ENCODE measurements around the gene RPP25L. TPM values are rescaled to one million over a fixed set of nuclear protein-coding genes. Genes with fewer than 3 reads are reported as not detected.

Gene RPP25L
- total RNA-seq, 1 experiment from 2014 or later, result 17.2 TPM

DNA sequence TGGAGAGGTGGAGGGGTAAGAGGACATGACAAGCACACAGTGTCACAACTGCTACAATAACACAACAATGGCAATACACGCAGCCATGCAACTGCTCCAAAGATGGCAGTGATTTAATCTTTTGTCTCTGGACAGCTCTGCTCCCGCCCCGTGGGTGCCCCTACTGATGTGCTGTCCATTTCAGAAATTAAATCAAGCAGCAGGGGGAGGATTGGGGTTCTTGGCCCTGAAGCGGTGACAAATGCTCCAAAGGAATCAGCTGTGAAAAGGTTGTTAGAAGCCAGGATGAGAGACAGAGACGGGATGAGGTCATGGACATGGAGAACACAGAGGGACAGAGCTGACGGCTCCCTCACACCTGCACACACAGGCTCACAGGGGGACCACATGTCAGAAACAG lies 44.9 kb downstream of the RPP25L start:
- Histone ChIP-seq H3K4me1 (ENCODE audit: insufficient read depth, low read length) (no peaks in the 10 kb centered on the region; the same call in 1 of the 2 replicates), H3K4me2 (ENCODE audit: insufficient read depth, insufficient read length, low read length) (no peak overlapping the region), H3K27ac (ENCODE audit: insufficient read length, low read depth, low read length) (no peak overlapping the region), H3T11ph (ENCODE audit: low read length) (no peak overlapping the region), H4K91ac (ENCODE audit: insufficient read length, low read depth, low read length) (no peak overlapping the region), H4K8ac (replicated peaks; ENCODE audit: insufficient read length, low read depth, low read length) (no peak overlapping the region), H3K23me2 (ENCODE audit: insufficient read length, low read depth, low read length, poor library complexity, severe bottlenecking) (no peaks in the 10 kb centered on the region), H3K27me3 (ENCODE audit: insufficient read depth, low read length) (no peaks in the 10 kb centered on the region), H3K14ac (ENCODE audit: insufficient read depth, low read length) (no peak overlapping the region), H3K18ac (ENCODE audit: insufficient read length, low read depth, low read length) (no peak overlapping the region), H2BK120ac (ENCODE audit: low read depth, low read length, poor library complexity, severe bottlenecking) (no peak overlapping the region), H3K4ac (ENCODE audit: low read depth, low read length) (no peak overlapping the region), H3K9ac (ENCODE audit: extremely low read depth, insufficient read length, low read length) (no peak overlapping the region), H3K79me1 (ENCODE audit: insufficient read depth, low read depth, low read length, poor library complexity, severe bottlenecking) (no peaks in the 10 kb centered on the region), H2BK20ac (ENCODE audit: low read depth, low read length, poor library complexity, severe bottlenecking) (no peak overlapping the region), H3K23ac (ENCODE audit: insufficient read length, low read depth, low read length) (no peak overlapping the region), H2BK5ac (ENCODE audit: insufficient read length, low read length) (no peak overlapping the region), H2AFZ (ENCODE audit: low read length) (no peak overlapping the region), H3K56ac (ENCODE audit: insufficient read length, low read depth, low read length) (no peak overlapping the region), H2BK15ac (ENCODE audit: low read depth, low read length) (no peak overlapping the region), H2AK5ac (ENCODE audit: insufficient read length, low read length) (no peak overlapping the region), H2BK12ac (ENCODE audit: insufficient read length, low read depth, low read length) (no peak overlapping the region), H4K20me1 (ENCODE audit: control insufficient read depth, insufficient read depth, insufficient read length) (peaks cover 4% of the 10 kb centered on the region), H3K79me2 (ENCODE audit: insufficient read depth, low read length) (no peaks in the 10 kb centered on the region), H3K9me3 (ENCODE audit: control insufficient read depth, low read depth, low read length) (no peaks in the 10 kb centered on the region), H4K5ac (ENCODE audit: insufficient read length, low read depth, low read length) (no peak overlapping the region)
- no peak overlapping the region; a peak in 1 of 7 replicates for H3K27ac Mint-ChIP-seq
- peaks cover 17 to 35% of the 10 kb centered on the region in 2 experiments for H3K4me1 Mint-ChIP-seq
- no peaks in the 10 kb centered on the region for H3K36me3 Mint-ChIP-seq (ENCODE audit: insufficient read depth in 1 of 3, low read depth in 3 of 3)
- 0 out of 5 replicates have a peak, but pooled peaks cover 0 to 2% of the 10 kb centered on the region in 2 experiments for H3K9me3 Mint-ChIP-seq
- TF ChIP-seq, protein P1, sequence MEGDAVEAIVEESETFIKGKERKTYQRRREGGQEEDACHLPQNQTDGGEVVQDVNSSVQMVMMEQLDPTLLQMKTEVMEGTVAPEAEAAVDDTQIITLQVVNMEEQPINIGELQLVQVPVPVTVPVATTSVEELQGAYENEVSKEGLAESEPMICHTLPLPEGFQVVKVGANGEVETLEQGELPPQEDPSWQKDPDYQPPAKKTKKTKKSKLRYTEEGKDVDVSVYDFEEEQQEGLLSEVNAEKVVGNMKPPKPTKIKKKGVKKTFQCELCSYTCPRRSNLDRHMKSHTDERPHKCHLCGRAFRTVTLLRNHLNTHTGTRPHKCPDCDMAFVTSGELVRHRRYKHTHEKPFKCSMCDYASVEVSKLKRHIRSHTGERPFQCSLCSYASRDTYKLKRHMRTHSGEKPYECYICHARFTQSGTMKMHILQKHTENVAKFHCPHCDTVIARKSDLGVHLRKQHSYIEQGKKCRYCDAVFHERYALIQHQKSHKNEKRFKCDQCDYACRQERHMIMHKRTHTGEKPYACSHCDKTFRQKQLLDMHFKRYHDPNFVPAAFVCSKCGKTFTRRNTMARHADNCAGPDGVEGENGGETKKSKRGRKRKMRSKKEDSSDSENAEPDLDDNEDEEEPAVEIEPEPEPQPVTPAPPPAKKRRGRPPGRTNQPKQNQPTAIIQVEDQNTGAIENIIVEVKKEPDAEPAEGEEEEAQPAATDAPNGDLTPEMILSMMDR (conservative IDR thresholded peaks at IDR 0.05), result no peak
- no peak for DNase-seq
- peaks cover 48% of the 10 kb centered on the region for H3K27me3 Mint-ChIP-seq (ENCODE audit: low read depth)
- WGBS (ENCODE audit: extremely low coverage, insufficient read length, low lambda C conversion rate), result no CpG with 5 or more reads among the region's 6 CpGs
- no peak overlapping the region for H3K4me3 Mint-ChIP-seq
